ENCODE results near the gene OR10A3.

GRCh38 chr11:7892840-7893254, 48.7 kb downstream of the OR10A3 start:
- TF ChIP-seq CTCF (IDR thresholded peaks at IDR 0.05), result peak; percentile 78
- TF ChIP-seq EZH2 (IDR thresholded peaks at IDR 0.05), result no peak
- TF ChIP-seq EZH2phosphoT487 (IDR thresholded peaks at IDR 0.05), result no peak
